ENCODE measurements around the gene KLF11. TPM values are rescaled to one million over a fixed set of nuclear protein-coding genes. Genes with fewer than 3 reads are reported as not detected.
A peak's percentile ranks its signal among the peaks of the same experiment; 100 is the strongest.

KLF11 gene
- polyA plus RNA-seq, 1 of the 3 experiments (the other 2 are of a cell fraction) = 9.5 TPM

DNA sequence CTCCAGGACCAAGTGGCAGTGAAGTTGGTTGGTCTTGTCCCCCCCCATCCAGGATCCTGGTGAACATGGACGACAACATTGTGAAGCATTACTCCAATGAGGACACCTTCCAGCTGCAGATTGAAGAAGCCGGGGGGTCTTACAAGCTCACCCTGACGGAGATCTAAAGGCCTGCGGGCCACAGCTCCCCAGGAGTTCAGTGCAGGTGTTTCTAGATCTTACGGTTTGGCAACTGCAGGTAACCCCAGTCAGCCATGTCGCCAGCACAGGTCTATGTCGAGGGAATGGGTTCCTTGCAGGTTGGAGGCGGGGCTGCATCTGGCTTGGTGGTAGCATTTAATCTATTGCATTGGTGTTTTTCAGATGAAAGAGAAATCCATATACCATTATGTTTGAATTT lies 42.8 kb upstream of the KLF11 start:
- Histone ChIP-seq H3K79me2 (ENCODE audit: insufficient read depth) (no peaks in the 10 kb centered on the region), H3K36me3 (replicated peaks in 1 of 2; ENCODE audit: control insufficient read depth in 1 of 2, insufficient read depth in 2 of 2, low read length in 1 of 2) (peaks cover 0 to 11% of the 10 kb centered on the region in 2 experiments), H3K4me1 (ENCODE audit: control insufficient read depth in 1 of 2, insufficient read depth in 2 of 2, low read depth in 1 of 2, low read length in 1 of 2) (peaks cover 0 to 41% of the 10 kb centered on the region in 2 experiments; a peak in 2 of 4 replicates), H3K9me3 (no peaks in the 10 kb centered on the region), H2AFZ (ENCODE audit: low read depth) (no peak overlapping the region), H3K4me3 (ENCODE audit: low read depth in 2 of 2, low read length in 1 of 2) (no peak overlapping the region), H3K4me2 (no peak overlapping the region), H3K27me3 (ENCODE audit: insufficient read depth) (no peaks in the 10 kb centered on the region), H3K27ac (ENCODE audit: low read depth in 2 of 2, low read length in 1 of 2) (no peak overlapping the region), H3K9me2 (no peaks in the 10 kb centered on the region), H3K9ac (no peak overlapping the region), H4K20me1 (ENCODE audit: insufficient read depth) (no peaks in the 10 kb centered on the region), H3F3A (replicated peaks; ENCODE audit: insufficient read depth) (no peaks in the 10 kb centered on the region)
- DNase-seq = no peak
- TF ChIP-seq TEAD4 (IDR thresholded peaks at IDR 0.05; ENCODE audit: borderline replicate concordance, insufficient read depth) (no peak), SMC3 (IDR thresholded peaks at IDR 0.05; ENCODE audit: low read depth, low read length) (no peak), RXRA (IDR thresholded peaks at IDR 0.05; ENCODE audit: borderline replicate concordance, low read depth) (no peak), CHD2 (IDR thresholded peaks at IDR 0.05; ENCODE audit: low read length, partially characterized antibody) (no peak), NRF1 (IDR thresholded peaks at IDR 0.05; ENCODE audit: low read depth, low read length) (no peak)
- TF ChIP-seq, protein P1, sequence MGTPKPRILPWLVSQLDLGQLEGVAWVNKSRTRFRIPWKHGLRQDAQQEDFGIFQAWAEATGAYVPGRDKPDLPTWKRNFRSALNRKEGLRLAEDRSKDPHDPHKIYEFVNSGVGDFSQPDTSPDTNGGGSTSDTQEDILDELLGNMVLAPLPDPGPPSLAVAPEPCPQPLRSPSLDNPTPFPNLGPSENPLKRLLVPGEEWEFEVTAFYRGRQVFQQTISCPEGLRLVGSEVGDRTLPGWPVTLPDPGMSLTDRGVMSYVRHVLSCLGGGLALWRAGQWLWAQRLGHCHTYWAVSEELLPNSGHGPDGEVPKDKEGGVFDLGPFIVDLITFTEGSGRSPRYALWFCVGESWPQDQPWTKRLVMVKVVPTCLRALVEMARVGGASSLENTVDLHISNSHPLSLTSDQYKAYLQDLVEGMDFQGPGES (IDR thresholded peaks at IDR 0.05; ENCODE audit: low read depth, low read length) = no peak
- TF ChIP-seq, protein P2, sequence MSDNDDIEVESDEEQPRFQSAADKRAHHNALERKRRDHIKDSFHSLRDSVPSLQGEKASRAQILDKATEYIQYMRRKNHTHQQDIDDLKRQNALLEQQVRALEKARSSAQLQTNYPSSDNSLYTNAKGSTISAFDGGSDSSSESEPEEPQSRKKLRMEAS (IDR thresholded peaks at IDR 0.05; ENCODE audit: low read depth) = no peak
- ChIA-PET CTCF (interaction anchor here (1.3 to 3.0 kb wide), 6 partner anchors 10 to 187 kb away, joined by 3 to 28 read pairs (median 5); no protein-coding TSS in a partner anchor), POLR2A (no interaction called here)
- 96% methylated on average over 8 of the region's 8 CpGs for WGBS (ENCODE audit: low lambda C conversion rate)

DNA sequence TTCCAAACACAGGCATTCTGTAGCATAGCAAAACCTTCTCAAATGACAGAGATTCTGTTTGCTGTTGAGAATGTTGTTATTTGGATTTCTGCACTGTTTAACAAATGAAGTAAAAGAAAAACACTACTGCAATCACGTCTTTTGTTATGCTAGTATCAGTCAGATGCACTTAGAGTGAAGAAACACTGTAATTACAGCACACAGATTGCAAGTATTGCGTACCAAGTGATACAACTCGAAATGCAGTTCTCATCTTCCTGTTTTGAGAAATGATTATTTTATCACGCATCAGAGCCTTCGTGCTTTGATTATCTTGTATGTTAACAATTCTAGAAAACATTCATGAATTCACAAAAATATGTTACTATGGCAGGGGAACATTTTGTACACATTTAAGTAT lies 41.8 kb upstream of the KLF11 start:
- ChIA-PET CTCF (interaction anchor here (1.2 to 3.0 kb wide), 5 partner anchors 10 to 72 kb away, joined by 3 to 28 read pairs (median 4); no protein-coding TSS in a partner anchor), POLR2A (interaction anchor here (0.6 kb wide), 1 partner anchor 431 kb away, joined by 3 read pairs; no protein-coding TSS in a partner anchor)
- Histone ChIP-seq H3K27ac (ENCODE audit: low read depth in 2 of 2, low read length in 1 of 2) (peak overlapping the region in 1 of 2 experiments; percentile 22; a peak in 2 of 4 replicates), H3K4me1 (ENCODE audit: control insufficient read depth in 1 of 2, insufficient read depth in 2 of 2, low read depth in 1 of 2, low read length in 1 of 2) (peaks cover 0 to 46% of the 10 kb centered on the region in 2 experiments; a peak in 2 of 4 replicates), H3F3A (replicated peaks; ENCODE audit: insufficient read depth) (no peaks in the 10 kb centered on the region), H3K9me2 (no peaks in the 10 kb centered on the region), H3K9me3 (no peaks in the 10 kb centered on the region), H3K36me3 (replicated peaks in 1 of 2; ENCODE audit: control insufficient read depth in 1 of 2, insufficient read depth in 2 of 2, low read length in 1 of 2) (peaks cover 0 to 7% of the 10 kb centered on the region in 2 experiments), H3K79me2 (ENCODE audit: insufficient read depth) (no peaks in the 10 kb centered on the region), H3K27me3 (ENCODE audit: insufficient read depth) (no peaks in the 10 kb centered on the region), H2AFZ (ENCODE audit: low read depth) (no peak overlapping the region), H3K4me2 (no peak overlapping the region), H4K20me1 (ENCODE audit: insufficient read depth) (no peaks in the 10 kb centered on the region), H3K9ac (no peak overlapping the region), H3K4me3 (ENCODE audit: low read depth in 2 of 2, low read length in 1 of 2) (no peak overlapping the region)
- no peak for DNase-seq
- 84% methylated on average over 5 of the region's 5 CpGs for WGBS (ENCODE audit: low lambda C conversion rate)
- TF ChIP-seq RFX5 (IDR thresholded peaks at IDR 0.05; ENCODE audit: low read length) = no peak
- no peak for TF ChIP-seq RAD21 (IDR thresholded peaks at IDR 0.05; ENCODE audit: low read length)
- no peak for TF ChIP-seq POLR2AphosphoS5 (IDR thresholded peaks at IDR 0.05; ENCODE audit: low read depth, low read length)
- TF ChIP-seq FOXJ3 (CRISPR knock-in tag; IDR thresholded peaks at IDR 0.05) = no peak
- TF ChIP-seq JUND (IDR thresholded peaks at IDR 0.05) = no peak
- TF ChIP-seq ELF1 (IDR thresholded peaks at IDR 0.05) = no peak
- TF ChIP-seq, protein P3, sequence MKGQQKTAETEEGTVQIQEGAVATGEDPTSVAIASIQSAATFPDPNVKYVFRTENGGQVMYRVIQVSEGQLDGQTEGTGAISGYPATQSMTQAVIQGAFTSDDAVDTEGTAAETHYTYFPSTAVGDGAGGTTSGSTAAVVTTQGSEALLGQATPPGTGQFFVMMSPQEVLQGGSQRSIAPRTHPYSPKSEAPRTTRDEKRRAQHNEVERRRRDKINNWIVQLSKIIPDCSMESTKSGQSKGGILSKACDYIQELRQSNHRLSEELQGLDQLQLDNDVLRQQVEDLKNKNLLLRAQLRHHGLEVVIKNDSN (IDR thresholded peaks at IDR 0.05; ENCODE audit: borderline replicate concordance, low read depth) = no peak
- no peak for TF ChIP-seq YY1 (IDR thresholded peaks at IDR 0.05; ENCODE audit: low read depth)
- TF ChIP-seq MEF2A (IDR thresholded peaks at IDR 0.05; ENCODE audit: borderline replicate concordance, low read depth) = no peak
- TF ChIP-seq, protein P2 (IDR thresholded peaks at IDR 0.05; ENCODE audit: low read depth) = no peak
- no peak for TF ChIP-seq TAF1 (IDR thresholded peaks at IDR 0.05; ENCODE audit: borderline replicate concordance, low read depth, low read length)
- TF ChIP-seq FOSL2 (IDR thresholded peaks at IDR 0.05; ENCODE audit: borderline replicate concordance, low read depth) = no peak
- no peak for TF ChIP-seq EP300 (IDR thresholded peaks at IDR 0.05; ENCODE audit: borderline replicate concordance in 1 of 2, low read depth in 1 of 2, low read length in 1 of 2)
- TF ChIP-seq, protein P1 (IDR thresholded peaks at IDR 0.05; ENCODE audit: low read depth, low read length) = no peak
- TF ChIP-seq, protein P4, sequence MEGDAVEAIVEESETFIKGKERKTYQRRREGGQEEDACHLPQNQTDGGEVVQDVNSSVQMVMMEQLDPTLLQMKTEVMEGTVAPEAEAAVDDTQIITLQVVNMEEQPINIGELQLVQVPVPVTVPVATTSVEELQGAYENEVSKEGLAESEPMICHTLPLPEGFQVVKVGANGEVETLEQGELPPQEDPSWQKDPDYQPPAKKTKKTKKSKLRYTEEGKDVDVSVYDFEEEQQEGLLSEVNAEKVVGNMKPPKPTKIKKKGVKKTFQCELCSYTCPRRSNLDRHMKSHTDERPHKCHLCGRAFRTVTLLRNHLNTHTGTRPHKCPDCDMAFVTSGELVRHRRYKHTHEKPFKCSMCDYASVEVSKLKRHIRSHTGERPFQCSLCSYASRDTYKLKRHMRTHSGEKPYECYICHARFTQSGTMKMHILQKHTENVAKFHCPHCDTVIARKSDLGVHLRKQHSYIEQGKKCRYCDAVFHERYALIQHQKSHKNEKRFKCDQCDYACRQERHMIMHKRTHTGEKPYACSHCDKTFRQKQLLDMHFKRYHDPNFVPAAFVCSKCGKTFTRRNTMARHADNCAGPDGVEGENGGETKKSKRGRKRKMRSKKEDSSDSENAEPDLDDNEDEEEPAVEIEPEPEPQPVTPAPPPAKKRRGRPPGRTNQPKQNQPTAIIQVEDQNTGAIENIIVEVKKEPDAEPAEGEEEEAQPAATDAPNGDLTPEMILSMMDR (IDR thresholded peaks at IDR 0.05) = no peak
